Endothelial cell of umbilical vein (primary cell): ENCODE data around the gene FAM228B.

Experiments used
- CTCF ChIP-seq, 2 donors: IDR thresholded peaks; 1 replicate in 1 of 2; 2 replicates in 1 of 2; pipeline ENCODE4 v1.5.1; 2011; ENCODE audit warnings: low read length in 2 of 2, mild to moderate bottlenecking in 2 of 2, moderate library complexity in 2 of 2, control low read depth in 1 of 2, inconsistent platforms in 1 of 2, low read depth in 1 of 2; ENCODE audit not compliant: insufficient read depth in 1 of 2; ENCODE audit errors: extremely low read depth in 1 of 2
- POLR2A ChIP-seq: IDR thresholded peaks from 2 replicates; pipeline ENCODE4 v1.6.1; 2012; ENCODE audit warnings: low read depth, mild to moderate bottlenecking, control low read depth, low read length
- POLR2AphosphoS5 ChIP-seq: IDR thresholded peaks from 2 replicates; pipeline ENCODE4 v1.6.1; 2012; ENCODE audit warnings: low read depth, mild to moderate bottlenecking, control low read depth, low read length, moderate library complexity; ENCODE audit not compliant: insufficient read depth

- TF ChIP-seq POLR2A, result no peak
- no peak for TF ChIP-seq CTCF (IDR thresholded peaks at IDR 0.05; ENCODE audit: extremely low read depth in 1 of 2, insufficient read depth in 1 of 2, low read depth in 1 of 2, low read length in 2 of 2)
- TF ChIP-seq POLR2AphosphoS5, result no peak
Observed at GRCh38 chr2:24123922-24124580, 782 bp downstream of the FAM228B start.
